CD14-positive monocyte (primary cell): Measurements from ENCODE around the gene MORC4. TPM values are rescaled to one million over a fixed set of nuclear protein-coding genes. Genes with fewer than 3 reads are reported as not detected.

Source experiments
- DNase-seq, 3 donors: peaks; one replicate each; pipeline ENCODE4 v3.0.0-alpha.2; 2011 to 2022
- H2AFZ ChIP-seq: 2 replicates; pipeline ENCODE4 v1.6.0; 2012; ENCODE audit warnings: mild to moderate bottlenecking, low read depth, low read length, inconsistent platforms; ENCODE audit not compliant: insufficient read depth, poor library complexity, severe bottlenecking
- H3K27ac ChIP-seq, 2 donors: 1 replicate in 1 of 2; 2 replicates in 1 of 2; pipeline ENCODE4 v1.5.1; 2012 to 2013; ENCODE audit warnings: low read length in 2 of 2, control low read depth in 1 of 2, inconsistent platforms in 1 of 2, low read depth in 1 of 2, mild to moderate bottlenecking in 1 of 2
- H3K27me3 ChIP-seq, 2 donors: one replicate each; pipeline versions ENCODE4 v1.6.0 to v1.6.1; 2011 to 2013; ENCODE audit warnings: low read length in 2 of 2; ENCODE audit not compliant: control insufficient read depth in 2 of 2, insufficient read depth in 2 of 2
- H3K36me3 ChIP-seq, 2 donors: replicated peaks in 1 of 2; 1 replicate in 1 of 2; 2 replicates in 1 of 2; pipeline versions ENCODE4 v1.5.1 to v1.6.1; 2012 to 2013; ENCODE audit warnings: low read length in 2 of 2, control low read depth in 1 of 2, inconsistent platforms in 1 of 2, mild to moderate bottlenecking in 1 of 2; ENCODE audit not compliant: insufficient read depth in 2 of 2, control insufficient read depth in 1 of 2
- H3K4me1 ChIP-seq, 2 donors: 1 replicate in 1 of 2; 2 replicates in 1 of 2; pipeline versions ENCODE4 v1.5.1 to v1.6.1; 2012 to 2013; ENCODE audit warnings: low read length in 2 of 2, control low read depth in 1 of 2, inconsistent platforms in 1 of 2, mild to moderate bottlenecking in 1 of 2, moderate library complexity in 1 of 2; ENCODE audit not compliant: insufficient read depth in 2 of 2, control insufficient read depth in 1 of 2
- H3K4me2 ChIP-seq: replicated peaks from 2 replicates; pipeline ENCODE3; 2012; ENCODE audit warnings: low read length, moderate library complexity, mild to moderate bottlenecking; ENCODE audit not compliant: poor library complexity, severe bottlenecking; ENCODE audit errors: extremely low read depth
- H3K4me3 ChIP-seq, 3 experiments: fragments of 200-600 bp in 1 of 3; sonication (generic) in 1 of 3; replicated peaks in 1 of 3; 1 replicate in 2 of 3; 2 replicates in 1 of 3; pipeline ENCODE4 v1.5.1; 2011 to 2013; ENCODE audit warnings: low read length in 3 of 3, mild to moderate bottlenecking in 3 of 3, control low read depth in 2 of 3, low read depth in 2 of 3, inconsistent platforms in 1 of 3, moderate library complexity in 1 of 3
- H3K79me2 ChIP-seq: 2 replicates; pipeline ENCODE4 v1.6.0; 2012; ENCODE audit warnings: mild to moderate bottlenecking, control low read depth, inconsistent platforms, low read length, moderate library complexity; ENCODE audit not compliant: insufficient read depth
- H3K9ac ChIP-seq: 2 replicates; pipeline ENCODE4 v1.6.0; 2017; ENCODE audit warnings: low read length, mild to moderate bottlenecking; ENCODE audit not compliant: insufficient read depth, poor library complexity, severe bottlenecking
- H3K9me3 ChIP-seq, 2 donors: replicated peaks in 1 of 2; 1 replicate in 1 of 2; 2 replicates in 1 of 2; pipeline versions ENCODE4 v1.5.1 to v1.6.1; 2012 to 2013; ENCODE audit warnings: low read length in 2 of 2, control low read depth in 1 of 2; ENCODE audit not compliant: control insufficient read depth in 1 of 2, insufficient read depth in 1 of 2
- H4K20me1 ChIP-seq: 2 replicates; pipeline ENCODE4 v1.6.0; 2012; ENCODE audit warnings: mild to moderate bottlenecking, low read length, control low read depth, moderate library complexity; ENCODE audit not compliant: insufficient read depth
- H3K27ac Mint-ChIP-seq, 7 donors: one replicate each; pipeline ENCODE4 v1.8.0; 2020; ENCODE audit warnings: mild to moderate bottlenecking in 7 of 7, mixed read lengths in 7 of 7, moderate library complexity in 6 of 7, inconsistent platforms in 2 of 7
- H3K27me3 Mint-ChIP-seq, 3 donors: one replicate each; pipeline ENCODE4 v1.8.0; 2021 to 2022; ENCODE audit warnings: low read depth in 3 of 3, mild to moderate bottlenecking in 3 of 3, mixed read lengths in 3 of 3, moderate library complexity in 3 of 3, inconsistent platforms in 1 of 3
- H3K36me3 Mint-ChIP-seq, 2 donors: one replicate each; pipeline ENCODE4 v1.8.0; 2020; ENCODE audit warnings: mixed read lengths in 2 of 2, inconsistent platforms in 1 of 2, mild to moderate bottlenecking in 1 of 2
- H3K4me1 Mint-ChIP-seq: one replicate; pipeline ENCODE4 v1.8.0; 2020; ENCODE audit warnings: mild to moderate bottlenecking, mixed read lengths
- H3K4me3 Mint-ChIP-seq, 2 donors: one replicate each; pipeline ENCODE4 v1.8.0; 2020; ENCODE audit warnings: mild to moderate bottlenecking in 2 of 2, mixed read lengths in 2 of 2, moderate library complexity in 1 of 2
- H3K9me3 Mint-ChIP-seq, 7 donors: one replicate each; pipeline ENCODE4 v1.8.0; 2020 to 2022; ENCODE audit warnings: mixed read lengths in 7 of 7, mild to moderate bottlenecking in 6 of 7, moderate library complexity in 6 of 7, inconsistent platforms in 2 of 7
- WGBS: methylation state at CpG from one replicate; pipeline ENCODE4 v1.1.5; 2013; ENCODE audit warnings: missing lambda C conversion rate; ENCODE audit not compliant: insufficient coverage; 5-methylcytosine and 5-hydroxymethylcytosine counted together
- intact Hi-C, 2 donors: fragments of 100-400 bp; cut with micrococcal nuclease; formaldehyde crosslinking; loops; one replicate each; pipeline versions ENCODE4 v1.15.0 to v1.15.1; 2023
- polyA plus RNA-seq, 3 donors: library from polyadenylated mRNA; depleted of rRNA in 1 of 3; unstranded in 2 of 3; stranded (reverse) in 1 of 3; fragments of 300-500 nt in 2 of 3; fragments of >200 nt in 1 of 3; fragmentation: Illumina TruSeq in 2 of 3; gene quantifications; 1 replicate in 2 of 3; 2 replicates in 1 of 3; pipeline ENCODE4 v1.2.3, GENCODE V29; 2012 to 2021
- TF ChIP-seq, protein P1 (sequence below): fragments of 200-600 bp; IDR thresholded peaks from one replicate; pipeline ENCODE4 v1.8.0; 2022; ENCODE audit warnings: antibody characterized with exemption, mild to moderate bottlenecking

The MORC4 gene
- polyA plus RNA-seq, 3 donors = 0.06 to 0.23 (median 0.10) TPM

DNA sequence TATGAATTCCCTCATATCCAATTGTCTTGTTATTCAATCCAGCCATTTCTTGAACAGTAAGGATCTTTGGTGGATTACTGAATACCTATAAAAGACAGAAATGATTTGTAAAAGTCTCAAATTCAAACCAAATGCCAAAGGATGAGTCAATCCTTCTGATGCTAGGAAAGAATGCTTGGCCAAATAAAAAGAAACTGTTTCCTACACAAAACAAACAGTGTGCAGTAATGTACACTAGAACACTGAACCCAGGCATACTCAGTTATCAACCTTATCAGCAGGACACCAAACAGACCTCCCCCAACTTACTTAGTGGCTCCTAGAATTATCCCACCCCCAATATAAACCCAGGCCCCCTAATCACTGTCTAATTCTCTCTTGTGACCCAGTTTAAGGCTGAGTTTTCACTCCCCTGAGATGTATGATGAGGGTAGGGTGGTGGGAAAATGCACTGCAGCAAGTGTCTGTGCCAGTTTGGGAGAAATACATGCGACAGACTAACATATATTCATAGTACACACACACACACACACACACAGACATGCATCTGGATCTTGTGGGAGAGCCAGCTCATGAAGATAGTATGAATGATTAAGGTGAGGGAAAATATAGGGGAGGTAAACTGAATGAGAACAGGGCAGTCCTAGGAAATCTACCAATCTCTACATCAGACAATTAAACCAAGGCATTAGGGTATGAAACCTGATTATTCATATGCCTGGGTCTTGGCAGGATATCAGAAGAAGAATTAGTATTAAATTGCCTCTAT is 44.8 kb downstream of the MORC4 start:
- WGBS = no CpG with 5 or more reads among the region's 1 CpG
- H3K79me2 ChIP-seq = no peaks in the 10 kb centered on the region
- Mint-ChIP-seq H3K4me3 (no peak overlapping the region), H3K27me3 (peaks cover 0 to 6% (median 0%) of the 10 kb centered on the region in 3 donors), H3K36me3 (no peaks in the 10 kb centered on the region), H3K27ac (no peak overlapping the region), H3K4me1 (no peaks in the 10 kb centered on the region), H3K9me3 (no peaks in the 10 kb centered on the region)
- H2AFZ ChIP-seq = no peak overlapping the region
- no peak overlapping the region for H3K4me3 ChIP-seq
- intact Hi-C loops = no loop called here
- H3K4me2 ChIP-seq = no peak overlapping the region
- no peaks in the 10 kb centered on the region for H3K9me3 ChIP-seq
- H4K20me1 ChIP-seq = no peaks in the 10 kb centered on the region
- no peak for DNase-seq
- H3K9ac ChIP-seq = no peak overlapping the region
- H3K36me3 ChIP-seq = no peaks in the 10 kb centered on the region
- no peak overlapping the region for H3K27ac ChIP-seq
- TF ChIP-seq, protein P1, sequence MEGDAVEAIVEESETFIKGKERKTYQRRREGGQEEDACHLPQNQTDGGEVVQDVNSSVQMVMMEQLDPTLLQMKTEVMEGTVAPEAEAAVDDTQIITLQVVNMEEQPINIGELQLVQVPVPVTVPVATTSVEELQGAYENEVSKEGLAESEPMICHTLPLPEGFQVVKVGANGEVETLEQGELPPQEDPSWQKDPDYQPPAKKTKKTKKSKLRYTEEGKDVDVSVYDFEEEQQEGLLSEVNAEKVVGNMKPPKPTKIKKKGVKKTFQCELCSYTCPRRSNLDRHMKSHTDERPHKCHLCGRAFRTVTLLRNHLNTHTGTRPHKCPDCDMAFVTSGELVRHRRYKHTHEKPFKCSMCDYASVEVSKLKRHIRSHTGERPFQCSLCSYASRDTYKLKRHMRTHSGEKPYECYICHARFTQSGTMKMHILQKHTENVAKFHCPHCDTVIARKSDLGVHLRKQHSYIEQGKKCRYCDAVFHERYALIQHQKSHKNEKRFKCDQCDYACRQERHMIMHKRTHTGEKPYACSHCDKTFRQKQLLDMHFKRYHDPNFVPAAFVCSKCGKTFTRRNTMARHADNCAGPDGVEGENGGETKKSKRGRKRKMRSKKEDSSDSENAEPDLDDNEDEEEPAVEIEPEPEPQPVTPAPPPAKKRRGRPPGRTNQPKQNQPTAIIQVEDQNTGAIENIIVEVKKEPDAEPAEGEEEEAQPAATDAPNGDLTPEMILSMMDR = no peak
- no peaks in the 10 kb centered on the region for H3K4me1 ChIP-seq
- H3K27me3 ChIP-seq = no peaks in the 10 kb centered on the region

DNA sequence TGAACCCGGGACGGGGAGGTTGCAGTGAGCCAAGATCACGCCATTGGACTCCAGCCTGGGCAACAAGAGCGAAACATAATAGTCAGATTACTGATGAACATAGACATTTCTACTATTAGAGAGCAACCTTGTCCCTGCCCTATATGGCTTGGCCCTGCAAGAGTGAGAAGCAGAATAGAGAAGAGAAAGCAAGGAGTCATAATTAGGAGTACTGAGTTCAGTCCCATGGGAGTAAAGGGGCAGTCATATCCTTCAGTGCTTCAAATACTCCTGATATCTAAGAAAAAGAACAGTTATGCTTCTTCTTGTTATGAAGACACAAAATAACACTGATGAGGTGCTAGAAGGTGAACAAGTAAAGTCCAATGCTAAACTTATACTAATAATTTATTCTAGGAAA is 46.0 kb downstream of the MORC4 start:
- TF ChIP-seq, protein P1 = no peak

More for the DNA sequence above, 46.0 kb downstream of the MORC4 start:
- Histone ChIP-seq H3K27me3 (no peaks in the 10 kb centered on the region), H3K27ac (no peak overlapping the region), H3K4me1 (no peaks in the 10 kb centered on the region), H2AFZ (no peak overlapping the region), H3K4me2 (no peak overlapping the region), H3K36me3 (no peaks in the 10 kb centered on the region), H3K4me3 (no peak overlapping the region), H3K79me2 (no peaks in the 10 kb centered on the region), H3K9me3 (no peaks in the 10 kb centered on the region), H4K20me1 (no peaks in the 10 kb centered on the region), H3K9ac (no peak overlapping the region)
- intact Hi-C loops = no loop called here
- Mint-ChIP-seq H3K4me1 (peaks cover 4% of the 10 kb centered on the region), H3K27ac (no peak overlapping the region), H3K4me3 (no peak overlapping the region), H3K27me3 (no peaks in the 10 kb centered on the region), H3K36me3 (no peaks in the 10 kb centered on the region), H3K9me3 (no peaks in the 10 kb centered on the region)
- DNase-seq = no peak
- no CpG with 5 or more reads among the region's 4 CpGs for WGBS
